ENCODE measurements around the gene HS3ST3A1. TPM values are rescaled to one million over a fixed set of nuclear protein-coding genes. Genes with fewer than 3 reads are reported as not detected.

The HS3ST3A1 gene
- total RNA-seq, 4 donors from 2014 or later = 2.9 to 10.5 (median 5.0) TPM

DNA sequence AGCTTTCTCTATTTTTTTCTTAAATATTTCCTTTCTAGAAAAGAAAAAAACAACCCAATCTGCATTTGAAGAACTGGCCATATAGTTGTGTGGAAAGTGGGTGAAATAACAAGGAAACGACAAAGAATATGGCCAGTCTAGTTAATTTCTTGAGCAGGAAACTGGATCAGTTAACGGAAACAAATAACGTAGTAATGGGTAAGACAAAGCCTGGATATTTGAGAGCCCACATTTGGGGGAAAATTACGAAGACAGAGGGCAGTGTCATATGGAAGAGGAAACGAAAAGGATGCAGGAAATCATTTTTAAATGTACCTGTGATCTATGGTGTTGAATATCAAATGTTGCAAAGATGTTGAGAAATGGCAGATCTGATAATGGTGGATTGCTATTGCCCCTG is 78.6 kb downstream of the HS3ST3A1 start:
- Histone ChIP-seq H3K4me3 (no peak overlapping the region), H3K27me3 (no peaks in the 10 kb centered on the region), H3K27ac (no peak overlapping the region), H3K4me1 (no peaks in the 10 kb centered on the region), H3K36me3 (no peaks in the 10 kb centered on the region), H3K9me3 (no peaks in the 10 kb centered on the region)
- WGBS = 78% methylated on average over 5 of the region's 5 CpGs
- DNase-seq (ENCODE audit: low spot score in 2 of 2) = no peak
- TF ChIP-seq, protein P1, sequence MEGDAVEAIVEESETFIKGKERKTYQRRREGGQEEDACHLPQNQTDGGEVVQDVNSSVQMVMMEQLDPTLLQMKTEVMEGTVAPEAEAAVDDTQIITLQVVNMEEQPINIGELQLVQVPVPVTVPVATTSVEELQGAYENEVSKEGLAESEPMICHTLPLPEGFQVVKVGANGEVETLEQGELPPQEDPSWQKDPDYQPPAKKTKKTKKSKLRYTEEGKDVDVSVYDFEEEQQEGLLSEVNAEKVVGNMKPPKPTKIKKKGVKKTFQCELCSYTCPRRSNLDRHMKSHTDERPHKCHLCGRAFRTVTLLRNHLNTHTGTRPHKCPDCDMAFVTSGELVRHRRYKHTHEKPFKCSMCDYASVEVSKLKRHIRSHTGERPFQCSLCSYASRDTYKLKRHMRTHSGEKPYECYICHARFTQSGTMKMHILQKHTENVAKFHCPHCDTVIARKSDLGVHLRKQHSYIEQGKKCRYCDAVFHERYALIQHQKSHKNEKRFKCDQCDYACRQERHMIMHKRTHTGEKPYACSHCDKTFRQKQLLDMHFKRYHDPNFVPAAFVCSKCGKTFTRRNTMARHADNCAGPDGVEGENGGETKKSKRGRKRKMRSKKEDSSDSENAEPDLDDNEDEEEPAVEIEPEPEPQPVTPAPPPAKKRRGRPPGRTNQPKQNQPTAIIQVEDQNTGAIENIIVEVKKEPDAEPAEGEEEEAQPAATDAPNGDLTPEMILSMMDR (IDR thresholded peaks at IDR 0.05) = no peak
- TF ChIP-seq EP300 (IDR thresholded peaks at IDR 0.05) (no peak), POLR2A (IDR thresholded peaks at IDR 0.05) (no peak), POLR2AphosphoS5 (IDR thresholded peaks at IDR 0.05) (no peak)

DNA sequence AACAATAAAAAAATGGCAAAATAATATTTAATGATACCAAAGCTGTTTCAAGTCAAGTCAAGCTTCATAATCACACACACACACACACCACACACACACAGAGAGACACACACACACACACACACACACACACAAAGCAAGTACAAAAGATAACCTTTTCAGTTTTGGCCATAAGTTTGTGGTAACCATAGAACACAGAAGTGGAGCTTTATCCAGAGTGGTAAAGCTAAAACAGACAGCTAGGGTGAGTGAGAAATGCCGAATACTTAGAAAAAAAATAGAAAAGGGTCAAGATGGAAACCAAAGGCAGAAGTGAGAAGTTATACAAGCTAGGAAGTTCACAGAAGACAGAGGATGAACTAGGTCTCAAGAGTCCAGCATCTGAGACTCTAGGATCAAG is 79.0 kb downstream of the HS3ST3A1 start:
- no peak for DNase-seq (ENCODE audit: low spot score in 2 of 2)
- TF ChIP-seq POLR2A (IDR thresholded peaks at IDR 0.05) = no peak
- no peak for TF ChIP-seq EP300 (IDR thresholded peaks at IDR 0.05)
- TF ChIP-seq, protein P1 (IDR thresholded peaks at IDR 0.05) = no peak
- no peak for TF ChIP-seq POLR2AphosphoS5 (IDR thresholded peaks at IDR 0.05)
- Histone ChIP-seq H3K27ac (no peak overlapping the region), H3K27me3 (no peaks in the 10 kb centered on the region), H3K4me1 (no peaks in the 10 kb centered on the region), H3K36me3 (no peaks in the 10 kb centered on the region), H3K9me3 (no peaks in the 10 kb centered on the region), H3K4me3 (no peak overlapping the region)
- 93% methylated on average over 1 of the region's 1 CpG for WGBS

DNA sequence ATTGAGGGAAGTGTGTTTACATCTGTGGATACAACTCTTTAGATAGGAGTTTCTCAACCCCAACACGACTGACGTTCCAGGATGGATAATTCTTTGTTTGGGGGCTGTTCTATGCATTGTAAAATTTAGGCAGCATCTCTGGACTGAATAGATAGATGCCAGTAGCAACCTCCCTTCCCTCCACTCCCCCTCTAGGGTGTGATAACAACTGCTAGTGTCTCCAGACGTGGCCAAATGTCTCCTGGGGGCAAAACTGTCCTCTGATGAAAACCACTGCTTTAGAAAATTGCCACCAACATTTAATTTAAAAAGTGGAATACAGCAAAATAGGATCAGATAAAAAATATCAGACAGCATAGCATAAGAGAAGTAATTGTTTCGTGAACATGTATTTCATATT is 79.9 kb downstream of the HS3ST3A1 start:
- no peaks in the 10 kb centered on the region for H3K4me1 ChIP-seq
- H3K36me3 ChIP-seq = no peaks in the 10 kb centered on the region
- WGBS = 81% methylated on average over 4 of the region's 4 CpGs
- H3K27me3 ChIP-seq = no peaks in the 10 kb centered on the region
- no peak for DNase-seq (ENCODE audit: low spot score in 2 of 2)
- no peak for TF ChIP-seq POLR2A (IDR thresholded peaks at IDR 0.05)
- no peak for TF ChIP-seq POLR2AphosphoS5 (IDR thresholded peaks at IDR 0.05)
- no peak for TF ChIP-seq EP300 (IDR thresholded peaks at IDR 0.05)
- TF ChIP-seq, protein P1 (IDR thresholded peaks at IDR 0.05) = no peak
- no peaks in the 10 kb centered on the region for H3K9me3 ChIP-seq
- H3K4me3 ChIP-seq = no peak overlapping the region
- no peak overlapping the region for H3K27ac ChIP-seq

DNA sequence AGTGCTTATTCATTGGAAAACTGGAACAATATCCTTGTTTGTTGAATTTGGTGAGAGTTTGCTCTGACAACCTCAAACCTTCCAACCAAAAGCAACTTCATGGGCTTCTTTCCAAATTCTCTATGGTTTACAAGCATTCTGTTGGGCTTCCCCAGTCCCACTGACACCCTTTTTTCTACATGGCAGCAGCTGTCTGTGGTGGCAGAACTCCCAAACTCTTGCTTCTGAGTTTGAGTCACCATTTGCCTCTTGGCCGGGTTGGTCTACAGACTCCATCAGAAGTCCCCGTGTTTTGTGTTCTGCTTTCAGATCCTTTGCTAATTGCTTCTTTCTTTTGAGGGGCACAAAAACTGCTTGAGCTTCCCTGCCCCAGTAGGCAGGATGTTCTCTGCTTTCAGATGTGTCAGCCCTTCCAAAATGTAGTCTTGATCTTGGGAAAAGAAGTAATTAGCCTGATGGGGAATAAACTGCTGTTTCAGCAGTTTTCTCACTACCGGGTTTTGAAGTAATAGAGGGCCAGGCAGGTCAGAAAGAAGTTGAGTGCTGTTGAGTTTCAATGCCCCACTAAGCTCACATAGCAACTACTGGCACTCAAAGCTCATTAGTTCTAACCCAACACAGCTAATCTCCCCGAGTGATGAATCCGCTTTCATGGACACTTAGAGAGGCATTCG is 80.7 kb downstream of the HS3ST3A1 start:
- Histone ChIP-seq H3K4me3 (no peak overlapping the region), H3K4me1 (no peaks in the 10 kb centered on the region), H3K27me3 (no peaks in the 10 kb centered on the region), H3K9me3 (no peaks in the 10 kb centered on the region), H3K27ac (no peak overlapping the region), H3K36me3 (no peaks in the 10 kb centered on the region)
- no peak for DNase-seq (ENCODE audit: low spot score in 2 of 2)
- 89% methylated on average over 6 of the region's 6 CpGs for WGBS
- no peak for TF ChIP-seq POLR2AphosphoS5 (IDR thresholded peaks at IDR 0.05)
- no peak for TF ChIP-seq EP300 (IDR thresholded peaks at IDR 0.05)
- TF ChIP-seq, protein P1 (IDR thresholded peaks at IDR 0.05) = no peak
- no peak for TF ChIP-seq POLR2A (IDR thresholded peaks at IDR 0.05)

DNA sequence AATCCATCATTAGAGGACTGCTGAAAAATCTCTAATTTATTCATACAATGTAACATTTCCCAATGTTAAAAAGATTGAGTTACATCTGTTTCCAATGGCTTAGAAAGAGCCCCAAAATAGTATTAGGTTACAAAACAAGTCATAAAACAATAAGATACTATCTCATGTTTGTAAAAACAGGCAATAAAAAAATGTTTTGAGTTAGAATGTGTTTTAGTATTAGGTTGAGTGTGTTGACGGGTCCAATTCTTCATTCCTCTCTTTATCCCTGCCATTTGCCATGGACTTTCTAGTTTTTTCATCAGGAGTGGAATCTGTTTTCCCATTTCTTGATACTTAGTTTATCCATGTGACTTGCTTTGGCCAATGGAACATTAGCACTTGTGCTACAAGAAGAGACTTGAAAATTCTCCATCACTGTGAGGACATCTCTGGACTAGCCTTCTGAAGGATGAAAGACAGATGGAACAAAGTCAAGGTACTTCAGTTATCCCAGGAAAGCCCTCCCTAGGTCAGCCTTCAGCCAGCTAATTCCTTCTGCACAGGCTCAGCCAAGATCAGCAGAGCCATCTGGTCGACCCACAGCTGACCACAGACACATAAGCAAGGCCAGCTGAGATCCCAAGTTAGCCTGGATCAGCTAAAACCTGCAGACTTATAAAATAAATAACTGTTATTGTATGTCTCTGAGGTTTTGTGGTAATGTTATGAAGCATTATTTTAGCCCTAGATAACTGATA is 83.3 kb downstream of the HS3ST3A1 start:
- Histone ChIP-seq H3K4me3 (no peak overlapping the region), H3K27ac (no peak overlapping the region), H3K27me3 (no peaks in the 10 kb centered on the region), H3K9me3 (no peaks in the 10 kb centered on the region), H3K36me3 (no peaks in the 10 kb centered on the region), H3K4me1 (no peaks in the 10 kb centered on the region)
- DNase-seq (ENCODE audit: low spot score in 2 of 2) = no peak
- TF ChIP-seq EP300 (IDR thresholded peaks at IDR 0.05) (no peak), POLR2A (IDR thresholded peaks at IDR 0.05) (no peak), POLR2AphosphoS5 (IDR thresholded peaks at IDR 0.05) (no peak)
- TF ChIP-seq, protein P1 (IDR thresholded peaks at IDR 0.05) = no peak
- WGBS = 49% methylated on average over 2 of the region's 2 CpGs

All from suprapubic skin (tissue), 4 donors.